ENCODE measurements around the gene OCIAD2. TPM values are rescaled to one million over a fixed set of nuclear protein-coding genes. Genes with fewer than 3 reads are reported as not detected.

The OCIAD2 gene
- total RNA-seq, 2 donors from 2014 or later = 65.7 to 73.9 TPM

DNA sequence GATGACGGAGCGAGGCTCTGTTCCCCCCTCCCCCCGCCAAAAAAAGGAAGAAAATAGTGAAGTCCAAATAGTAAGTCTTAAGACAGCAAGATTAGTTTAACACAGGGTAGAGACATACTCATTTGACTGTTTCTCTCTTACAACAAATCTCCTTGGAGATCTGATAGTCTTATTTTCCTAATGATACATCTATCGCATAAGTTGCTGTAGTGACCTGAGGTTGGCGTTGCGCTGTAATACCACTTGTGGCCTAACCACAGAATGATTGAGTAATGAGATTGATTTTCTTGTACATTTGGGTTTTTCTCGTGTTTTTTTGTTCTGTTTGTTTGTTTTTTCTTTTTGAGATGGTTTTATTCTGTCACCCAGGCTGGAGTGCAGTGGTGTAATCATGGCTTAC lies 48.4 kb downstream of the OCIAD2 start:
- no peaks in the 10 kb centered on the region for H3K9me3 ChIP-seq (ENCODE audit: control insufficient read depth, low read length)
- H3K36me3 ChIP-seq (ENCODE audit: control insufficient read depth, insufficient read depth, low read length) = peaks cover 75% of the 10 kb centered on the region
- no peak overlapping the region for H3K27ac Mint-ChIP-seq
- H3K27me3 ChIP-seq (ENCODE audit: control insufficient read depth, insufficient read depth, low read length, poor library complexity, severe bottlenecking) = no peaks in the 10 kb centered on the region
- no peak for DNase-seq
- H3K4me1 Mint-ChIP-seq = no peaks in the 10 kb centered on the region
- H3K36me3 Mint-ChIP-seq (ENCODE audit: low read depth) = peaks cover 56% of the 10 kb centered on the region
- 94 to 100% methylated on average over 2 to 7 of the region's 7 CpGs for WGBS, 2 experiments (ENCODE audit: insufficient coverage in 1 of 2, insufficient read length in 1 of 2)
- no peak overlapping the region for H3K4me3 Mint-ChIP-seq
- TF ChIP-seq, protein P1, sequence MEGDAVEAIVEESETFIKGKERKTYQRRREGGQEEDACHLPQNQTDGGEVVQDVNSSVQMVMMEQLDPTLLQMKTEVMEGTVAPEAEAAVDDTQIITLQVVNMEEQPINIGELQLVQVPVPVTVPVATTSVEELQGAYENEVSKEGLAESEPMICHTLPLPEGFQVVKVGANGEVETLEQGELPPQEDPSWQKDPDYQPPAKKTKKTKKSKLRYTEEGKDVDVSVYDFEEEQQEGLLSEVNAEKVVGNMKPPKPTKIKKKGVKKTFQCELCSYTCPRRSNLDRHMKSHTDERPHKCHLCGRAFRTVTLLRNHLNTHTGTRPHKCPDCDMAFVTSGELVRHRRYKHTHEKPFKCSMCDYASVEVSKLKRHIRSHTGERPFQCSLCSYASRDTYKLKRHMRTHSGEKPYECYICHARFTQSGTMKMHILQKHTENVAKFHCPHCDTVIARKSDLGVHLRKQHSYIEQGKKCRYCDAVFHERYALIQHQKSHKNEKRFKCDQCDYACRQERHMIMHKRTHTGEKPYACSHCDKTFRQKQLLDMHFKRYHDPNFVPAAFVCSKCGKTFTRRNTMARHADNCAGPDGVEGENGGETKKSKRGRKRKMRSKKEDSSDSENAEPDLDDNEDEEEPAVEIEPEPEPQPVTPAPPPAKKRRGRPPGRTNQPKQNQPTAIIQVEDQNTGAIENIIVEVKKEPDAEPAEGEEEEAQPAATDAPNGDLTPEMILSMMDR (conservative IDR thresholded peaks at IDR 0.05) = peak; percentile 23
- no peaks in the 10 kb centered on the region for H3K27me3 Mint-ChIP-seq (ENCODE audit: insufficient read depth)
- no peak overlapping the region for H3K4me3 ChIP-seq (ENCODE audit: low read length)
- H3K9me3 Mint-ChIP-seq = no peaks in the 10 kb centered on the region
- no peak overlapping the region for H3K27ac ChIP-seq (ENCODE audit: low read depth, low read length)
- no peak overlapping the region for H3K9ac ChIP-seq (ENCODE audit: extremely low read depth, low read length, poor library complexity, severe bottlenecking)
- H3K4me1 ChIP-seq (ENCODE audit: control insufficient read depth, insufficient read depth, low read length) = no peaks in the 10 kb centered on the region

DNA sequence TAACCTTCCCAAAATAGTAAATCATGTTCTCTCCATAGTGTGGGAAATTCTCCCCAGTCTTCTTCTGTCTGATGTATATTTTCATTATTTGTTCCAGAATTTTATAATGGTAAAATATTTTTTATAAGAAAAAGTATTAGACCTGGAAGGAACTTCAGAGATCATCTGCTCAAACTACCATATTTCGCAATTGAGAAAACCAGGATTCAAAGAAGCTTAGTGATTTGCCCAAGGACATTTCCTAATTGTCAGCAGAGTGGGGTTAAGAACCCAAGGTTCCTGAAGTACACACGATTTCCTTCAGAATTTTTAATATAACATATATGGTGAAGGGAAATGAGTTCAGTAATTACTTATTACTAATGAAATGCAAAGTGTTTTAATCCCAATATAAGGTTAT lies 51.6 kb downstream of the OCIAD2 start:
- Histone ChIP-seq H3K36me3 (ENCODE audit: control insufficient read depth, insufficient read depth, low read length) (peaks cover 88% of the 10 kb centered on the region), H3K4me3 (ENCODE audit: low read length) (no peak overlapping the region), H3K27ac (ENCODE audit: low read depth, low read length) (no peak overlapping the region), H3K4me1 (ENCODE audit: control insufficient read depth, insufficient read depth, low read length) (no peaks in the 10 kb centered on the region), H3K9ac (ENCODE audit: extremely low read depth, low read length, poor library complexity, severe bottlenecking) (no peak overlapping the region), H3K27me3 (ENCODE audit: control insufficient read depth, insufficient read depth, low read length, poor library complexity, severe bottlenecking) (no peaks in the 10 kb centered on the region), H3K9me3 (ENCODE audit: control insufficient read depth, low read length) (no peaks in the 10 kb centered on the region)
- no peaks in the 10 kb centered on the region for H3K9me3 Mint-ChIP-seq
- DNase-seq = no peak
- H3K4me1 Mint-ChIP-seq = no peaks in the 10 kb centered on the region
- H3K27ac Mint-ChIP-seq = no peak overlapping the region
- no peaks in the 10 kb centered on the region for H3K27me3 Mint-ChIP-seq (ENCODE audit: insufficient read depth)
- H3K36me3 Mint-ChIP-seq (ENCODE audit: low read depth) = peaks cover 75% of the 10 kb centered on the region
- 96 to 100% methylated on average over 1 of the region's 2 CpGs for WGBS, 2 experiments (ENCODE audit: insufficient coverage in 1 of 2, insufficient read length in 1 of 2)
- H3K4me3 Mint-ChIP-seq = no peak overlapping the region
- TF ChIP-seq, protein P1 (conservative IDR thresholded peaks at IDR 0.05) = no peak

DNA sequence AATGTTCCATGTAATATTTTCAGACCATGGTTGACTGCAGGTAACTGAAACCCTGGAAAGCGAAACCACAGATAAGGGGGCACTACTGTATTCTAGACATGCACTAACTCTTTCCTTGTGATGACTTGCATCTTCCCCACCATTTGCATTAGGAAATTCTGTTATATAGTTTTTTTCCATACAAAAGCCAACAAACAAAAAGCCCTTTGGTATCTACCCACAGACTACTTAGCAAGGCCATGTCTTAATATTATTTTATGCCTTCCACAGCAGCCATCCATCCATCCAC lies 52.2 kb downstream of the OCIAD2 start:
- H3K4me3 ChIP-seq (ENCODE audit: low read length) = no peak overlapping the region
- H3K9me3 ChIP-seq (ENCODE audit: control insufficient read depth, low read length) = no peaks in the 10 kb centered on the region
- no peak overlapping the region for H3K9ac ChIP-seq (ENCODE audit: extremely low read depth, low read length, poor library complexity, severe bottlenecking)
- no peaks in the 10 kb centered on the region for H3K27me3 ChIP-seq (ENCODE audit: control insufficient read depth, insufficient read depth, low read length, poor library complexity, severe bottlenecking)
- no peaks in the 10 kb centered on the region for H3K4me1 ChIP-seq (ENCODE audit: control insufficient read depth, insufficient read depth, low read length)
- 60 to 100% methylated on average over 1 of the region's 1 CpG for WGBS, 2 experiments (ENCODE audit: insufficient coverage in 1 of 2, insufficient read length in 1 of 2)
- DNase-seq = no peak
- peaks cover 88% of the 10 kb centered on the region for H3K36me3 ChIP-seq (ENCODE audit: control insufficient read depth, insufficient read depth, low read length)
- TF ChIP-seq, protein P1 (conservative IDR thresholded peaks at IDR 0.05) = no peak
- no peak overlapping the region for H3K27ac ChIP-seq (ENCODE audit: low read depth, low read length)
- Mint-ChIP-seq H3K36me3 (ENCODE audit: low read depth) (peaks cover 72% of the 10 kb centered on the region), H3K4me1 (no peaks in the 10 kb centered on the region), H3K27ac (no peak overlapping the region), H3K9me3 (no peaks in the 10 kb centered on the region), H3K27me3 (ENCODE audit: insufficient read depth) (no peaks in the 10 kb centered on the region), H3K4me3 (no peak overlapping the region)

Measured in endodermal cell (in vitro differentiated cells).